ENCODE results near the gene RUNX1. TPM values are rescaled to one million over a fixed set of nuclear protein-coding genes. Genes with fewer than 3 reads are reported as not detected.

RUNX1 gene
- total and polyA plus RNA-seq, 2 of the 13 experiments (the other 11 are each of a cell fraction or from before 2014, with no cell fraction given), result 5.4 to 6.4 TPM

DNA sequence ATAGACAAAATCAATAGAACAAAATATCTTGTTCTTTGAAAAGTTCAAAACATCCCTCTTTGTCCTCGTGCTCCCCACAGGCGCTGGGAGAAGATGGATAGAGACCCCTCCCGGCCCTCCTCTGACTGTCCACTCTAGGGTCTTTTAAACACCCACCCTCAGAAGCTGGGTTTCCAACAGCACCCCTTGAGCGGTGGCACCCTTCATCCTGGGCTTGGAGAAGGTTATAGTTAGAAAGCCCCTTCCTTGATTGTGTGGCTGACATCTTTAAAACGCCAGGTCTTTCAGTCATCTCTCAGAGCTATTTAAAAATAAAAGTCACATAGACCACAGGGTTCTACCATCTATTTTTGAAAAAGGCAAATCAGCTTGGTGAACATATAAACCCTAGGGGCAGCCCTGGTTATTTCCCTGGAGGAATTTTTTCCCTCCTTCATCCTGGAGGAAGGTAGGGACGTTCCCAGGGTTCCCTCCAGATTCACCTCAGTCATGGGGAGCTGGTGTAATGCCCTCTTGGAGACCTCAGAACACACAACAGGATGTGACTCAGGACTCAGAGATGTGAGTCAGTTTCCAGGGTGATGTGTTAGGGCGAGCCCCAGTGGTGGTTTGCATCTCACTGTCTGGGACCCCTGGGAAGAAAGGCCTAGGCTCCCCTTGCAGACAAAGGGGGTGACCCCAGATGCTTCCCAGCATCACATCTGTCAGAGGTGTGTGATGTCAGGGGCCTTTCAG, 241.8 kb downstream of the RUNX1 start:
- peaks cover 11 to 42% of the 10 kb centered on the region in 2 experiments; a peak in 4 of 5 replicates for H3K36me3 ChIP-seq (replicated peaks in 1 of 2; ENCODE audit: control insufficient read depth in 1 of 2, insufficient read depth in 2 of 2, low read length in 2 of 2)
- no peaks in the 10 kb centered on the region for H3K27me3 ChIP-seq (ENCODE audit: control insufficient read depth in 1 of 2, insufficient read depth in 2 of 2, low read length in 2 of 2)
- BruUV-seq (replicated peaks), result no TSS peak
- no peak overlapping the region for H3K4me3 ChIP-seq (replicated peaks in 1 of 3; ENCODE audit: insufficient read depth in 1 of 3, low read depth in 2 of 3, low read length in 3 of 3)
- DNase-seq (ENCODE audit: low spot score) (no peak), FAIRE-seq (no peak), ATAC-seq (no peak)
- H3K4me2 ChIP-seq (ENCODE audit: low read depth, low read length), result no peak overlapping the region
- no peaks in the 10 kb centered on the region for H4K20me1 ChIP-seq (ENCODE audit: insufficient read depth, low read length)
- in situ Hi-C loops (cut with HindIII; ENCODE audit: extremely low pct_ligation_motif_present, low pct_unique_long_range_greater_than_20kb) (no loop called here), intact Hi-C loops (cut with micrococcal nuclease; ENCODE audit: unreplicated experiment) (no loop called here)
- CTCF ChIA-PET (ENCODE audit: low intra/inter-chr PET ratio, low total read pairs), result no interaction called here
- peaks cover 40% of the 10 kb centered on the region for H3K4me1 ChIP-seq (ENCODE audit: insufficient read depth, low read length)
- peaks cover 9% of the 10 kb centered on the region for H3K9me3 ChIP-seq (ENCODE audit: low read length)
- H2AFZ ChIP-seq (ENCODE audit: low read length), result no peak overlapping the region
- no peaks in the 10 kb centered on the region for H3K79me2 ChIP-seq (ENCODE audit: insufficient read depth, low read length)
- peak; percentile 72 for TF ChIP-seq FOSL2 (CRISPR knock-in tag; IDR thresholded peaks at IDR 0.05)
- TF ChIP-seq, protein P1, sequence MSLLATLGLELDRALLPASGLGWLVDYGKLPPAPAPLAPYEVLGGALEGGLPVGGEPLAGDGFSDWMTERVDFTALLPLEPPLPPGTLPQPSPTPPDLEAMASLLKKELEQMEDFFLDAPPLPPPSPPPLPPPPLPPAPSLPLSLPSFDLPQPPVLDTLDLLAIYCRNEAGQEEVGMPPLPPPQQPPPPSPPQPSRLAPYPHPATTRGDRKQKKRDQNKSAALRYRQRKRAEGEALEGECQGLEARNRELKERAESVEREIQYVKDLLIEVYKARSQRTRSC (CRISPR knock-in tag; IDR thresholded peaks at IDR 0.05; ENCODE audit: low read depth), result no peak
- H3K9ac ChIP-seq (ENCODE audit: insufficient read depth, low read depth, low read length), result no peak overlapping the region
- peak overlapping the region; percentile 1 for H3K27ac ChIP-seq (ENCODE audit: extremely low read length, insufficient read depth, low read length)
- 99% methylated on average over 7 of the region's 7 CpGs for WGBS (ENCODE audit: low lambda C conversion rate)
- POLR2A ChIA-PET, result interaction anchor here (2.0 to 3.2 kb wide), 4 partner anchors 11 to 80 kb away, joined by 4 to 27 read pairs (median 8); no protein-coding TSS in a partner anchor

DNA sequence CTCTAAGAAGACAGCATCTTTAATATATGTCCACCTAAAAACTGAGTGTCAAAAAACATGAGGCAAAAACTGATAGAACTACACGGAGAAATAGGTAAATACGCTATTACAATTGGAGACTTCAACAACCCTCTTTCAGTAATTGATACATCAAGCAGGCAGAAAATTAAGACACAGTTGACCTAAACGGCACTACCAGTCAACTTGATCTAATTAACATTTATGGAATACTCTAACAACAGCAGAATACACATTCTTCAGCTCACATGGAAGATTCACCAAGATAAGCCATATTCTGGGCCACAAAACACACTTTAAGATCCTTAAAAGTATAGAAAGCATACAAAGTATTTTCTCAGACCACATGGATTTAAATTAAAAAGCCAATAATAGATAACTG, 242.7 kb downstream of the RUNX1 start:
- Histone ChIP-seq H3K4me1 (ENCODE audit: insufficient read depth, low read length) (peaks cover 40% of the 10 kb centered on the region), H3K27ac (ENCODE audit: extremely low read length, insufficient read depth, low read length) (no peak overlapping the region), H2AFZ (ENCODE audit: low read length) (no peak overlapping the region), H3K4me2 (ENCODE audit: low read depth, low read length) (no peak overlapping the region), H3K79me2 (ENCODE audit: insufficient read depth, low read length) (no peaks in the 10 kb centered on the region), H3K9ac (ENCODE audit: insufficient read depth, low read depth, low read length) (no peak overlapping the region), H3K36me3 (replicated peaks in 1 of 2; ENCODE audit: control insufficient read depth in 1 of 2, insufficient read depth in 2 of 2, low read length in 2 of 2) (peaks cover 11 to 48% of the 10 kb centered on the region in 2 experiments; a peak in 4 of 5 replicates), H3K9me3 (ENCODE audit: low read length) (peaks cover 9% of the 10 kb centered on the region), H3K4me3 (replicated peaks in 1 of 3; ENCODE audit: insufficient read depth in 1 of 3, low read depth in 2 of 3, low read length in 3 of 3) (no peak overlapping the region), H4K20me1 (ENCODE audit: insufficient read depth, low read length) (no peaks in the 10 kb centered on the region), H3K27me3 (ENCODE audit: control insufficient read depth in 1 of 2, insufficient read depth in 2 of 2, low read length in 2 of 2) (no peaks in the 10 kb centered on the region)
- intact Hi-C loops (cut with micrococcal nuclease; ENCODE audit: unreplicated experiment) (no loop called here), in situ Hi-C loops (cut with HindIII; ENCODE audit: extremely low pct_ligation_motif_present, low pct_unique_long_range_greater_than_20kb) (no loop called here)
- CTCF ChIA-PET (ENCODE audit: low intra/inter-chr PET ratio, low total read pairs), result no interaction called here
- WGBS (ENCODE audit: low lambda C conversion rate), result 97% methylated on average over 3 of the region's 3 CpGs
- POLR2A ChIA-PET, result interaction anchor here (3.2 kb wide), 1 partner anchor 11 kb away, joined by 27 read pairs; no protein-coding TSS in a partner anchor
- DNase-seq (ENCODE audit: low spot score), result no peak
- no TSS peak for BruUV-seq (replicated peaks)
- FAIRE-seq, result no peak
- TF ChIP-seq ZNF737 (CRISPR knock-in tag; IDR thresholded peaks at IDR 0.05; ENCODE audit: borderline replicate concordance), result no peak
- TF ChIP-seq, protein P2, sequence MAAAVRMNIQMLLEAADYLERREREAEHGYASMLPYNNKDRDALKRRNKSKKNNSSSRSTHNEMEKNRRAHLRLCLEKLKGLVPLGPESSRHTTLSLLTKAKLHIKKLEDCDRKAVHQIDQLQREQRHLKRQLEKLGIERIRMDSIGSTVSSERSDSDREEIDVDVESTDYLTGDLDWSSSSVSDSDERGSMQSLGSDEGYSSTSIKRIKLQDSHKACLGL (CRISPR knock-in tag; IDR thresholded peaks at IDR 0.05), result no peak
- TF ChIP-seq ZNF614 (CRISPR knock-in tag; IDR thresholded peaks at IDR 0.05; ENCODE audit: borderline replicate concordance), result peak; percentile 100
- no peak for TF ChIP-seq ZNF446 (CRISPR knock-in tag; IDR thresholded peaks at IDR 0.05)
- ATAC-seq, result no peak

Measured in HepG2 (cell line).